ENCODE measurements around the gene HOXC10. TPM values are rescaled to one million over a fixed set of nuclear protein-coding genes. Genes with fewer than 3 reads are reported as not detected.

Gene HOXC10
- total RNA-seq, 1 experiment from 2014 or later: 3.8 TPM

DNA sequence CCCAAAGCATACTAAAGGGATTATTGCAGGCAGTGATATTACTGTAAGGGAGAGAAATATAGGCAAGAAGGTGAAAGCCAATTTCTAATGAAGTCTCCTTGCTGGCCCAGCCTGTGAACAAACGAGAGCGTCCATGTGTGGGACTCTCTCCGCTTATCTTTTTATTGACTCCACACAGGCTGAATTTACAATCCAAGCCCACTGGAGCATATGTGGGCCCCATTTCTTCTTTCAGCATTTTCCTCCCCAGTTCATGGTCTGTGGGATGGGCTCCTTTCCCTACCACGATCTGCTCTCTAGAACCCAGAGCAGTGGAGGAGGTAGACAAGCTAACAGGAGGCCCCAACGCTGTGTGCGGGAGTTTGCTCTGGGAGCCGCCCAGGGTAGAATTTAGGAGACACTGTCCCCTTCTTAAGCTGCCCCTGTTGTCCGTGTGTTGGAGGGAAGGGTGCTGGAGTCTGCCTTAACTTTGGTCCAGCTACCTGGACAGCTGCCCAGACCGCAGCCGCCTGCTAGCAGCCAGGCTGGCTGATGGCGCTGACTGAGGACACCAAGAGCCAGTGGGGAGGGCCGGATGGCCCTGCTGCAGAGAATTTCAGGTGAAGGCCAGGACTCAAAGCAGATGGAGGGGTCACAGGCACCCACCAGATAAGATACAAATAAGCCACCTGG lies 15.2 kb upstream of the HOXC10 start (continued):
- TF ChIP-seq EZH2phosphoT487 (IDR thresholded peaks at IDR 0.05; ENCODE audit: borderline replicate concordance): no peak
- TF ChIP-seq FOSL1 (IDR thresholded peaks at IDR 0.05; ENCODE audit: low read depth): no peak
- TF ChIP-seq SRF (IDR thresholded peaks at IDR 0.05; ENCODE audit: low read depth): no peak
- no peak for TF ChIP-seq RAD21 (IDR thresholded peaks at IDR 0.05; ENCODE audit: low read depth)
- TF ChIP-seq YY1 (IDR thresholded peaks at IDR 0.05; ENCODE audit: extremely low read depth, insufficient replicate concordance, low read depth, low read length): no peak
- no peak for TF ChIP-seq POLR2A (IDR thresholded peaks at IDR 0.05; ENCODE audit: borderline replicate concordance, extremely low read depth, insufficient read depth, insufficient read length)
- TF ChIP-seq CEBPB (IDR thresholded peaks at IDR 0.05; ENCODE audit: low read depth): no peak
- TF ChIP-seq, protein P1, sequence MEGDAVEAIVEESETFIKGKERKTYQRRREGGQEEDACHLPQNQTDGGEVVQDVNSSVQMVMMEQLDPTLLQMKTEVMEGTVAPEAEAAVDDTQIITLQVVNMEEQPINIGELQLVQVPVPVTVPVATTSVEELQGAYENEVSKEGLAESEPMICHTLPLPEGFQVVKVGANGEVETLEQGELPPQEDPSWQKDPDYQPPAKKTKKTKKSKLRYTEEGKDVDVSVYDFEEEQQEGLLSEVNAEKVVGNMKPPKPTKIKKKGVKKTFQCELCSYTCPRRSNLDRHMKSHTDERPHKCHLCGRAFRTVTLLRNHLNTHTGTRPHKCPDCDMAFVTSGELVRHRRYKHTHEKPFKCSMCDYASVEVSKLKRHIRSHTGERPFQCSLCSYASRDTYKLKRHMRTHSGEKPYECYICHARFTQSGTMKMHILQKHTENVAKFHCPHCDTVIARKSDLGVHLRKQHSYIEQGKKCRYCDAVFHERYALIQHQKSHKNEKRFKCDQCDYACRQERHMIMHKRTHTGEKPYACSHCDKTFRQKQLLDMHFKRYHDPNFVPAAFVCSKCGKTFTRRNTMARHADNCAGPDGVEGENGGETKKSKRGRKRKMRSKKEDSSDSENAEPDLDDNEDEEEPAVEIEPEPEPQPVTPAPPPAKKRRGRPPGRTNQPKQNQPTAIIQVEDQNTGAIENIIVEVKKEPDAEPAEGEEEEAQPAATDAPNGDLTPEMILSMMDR (IDR thresholded peaks at IDR 0.05 in 2 of 3, conservative IDR thresholded peaks at IDR 0.05 in 1 of 3; ENCODE audit: borderline replicate concordance in 1 of 3, insufficient read depth in 1 of 3, low read depth in 2 of 3, low read length in 2 of 3): no peak
- no peak for TF ChIP-seq JUND (IDR thresholded peaks at IDR 0.05)
- no peak for TF ChIP-seq SP1 (IDR thresholded peaks at IDR 0.05; ENCODE audit: low read depth)

DNA sequence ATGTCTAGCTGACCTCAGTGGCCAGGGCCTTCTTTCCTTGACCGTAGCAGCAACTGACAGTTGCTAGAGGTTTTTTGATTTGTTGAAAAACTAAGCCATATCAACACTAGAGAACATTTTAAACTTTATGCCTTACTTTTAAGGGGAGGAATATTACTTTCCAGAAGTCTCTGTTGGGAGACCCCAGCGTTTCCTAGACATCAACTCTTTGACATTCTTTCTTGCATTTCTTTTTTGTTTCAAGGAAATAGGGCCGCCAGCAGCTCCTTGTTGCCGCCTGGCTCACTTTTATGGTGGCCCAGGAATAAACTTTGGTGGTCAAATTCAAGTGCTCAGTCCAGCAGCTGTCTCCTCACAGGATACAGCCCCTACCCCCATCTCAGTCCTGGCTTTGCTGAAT lies 14.5 kb upstream of the HOXC10 start:
- Histone ChIP-seq H3K4me2 (ENCODE audit: low read length) (no peak overlapping the region), H3K27me3 (ENCODE audit: insufficient read depth, low read length) (peaks cover 4% of the 10 kb centered on the region; the same call in 1 of the 2 replicates), H3K4me1 (ENCODE audit: control insufficient read depth in 1 of 2, insufficient read depth in 2 of 2, low read length in 2 of 2) (peaks cover 0 to 14% of the 10 kb centered on the region in 2 experiments; a peak in 2 of 4 replicates), H3K36me3 (ENCODE audit: control insufficient read depth in 1 of 2, insufficient read depth in 2 of 2, low read length in 2 of 2) (no peaks in the 10 kb centered on the region), H3K27ac (ENCODE audit: low read depth, low read length) (no peak overlapping the region), H3K79me2 (ENCODE audit: insufficient read depth, low read length) (no peaks in the 10 kb centered on the region), H3K9me3 (ENCODE audit: control insufficient read depth in 1 of 2, insufficient read depth in 1 of 2, low read depth in 1 of 2, low read length in 2 of 2) (no peaks in the 10 kb centered on the region), H2AFZ (ENCODE audit: low read depth, low read length, poor library complexity, severe bottlenecking) (no peak overlapping the region), H3K4me3 (replicated peaks in 1 of 2; ENCODE audit: low read depth in 1 of 2, low read length in 2 of 2) (no peak overlapping the region), H4K20me1 (ENCODE audit: insufficient read depth) (no peaks in the 10 kb centered on the region), H3K9me2 (ENCODE audit: insufficient read depth) (no peaks in the 10 kb centered on the region), H3K9ac (ENCODE audit: low read length) (no peak overlapping the region)
- POLR2A ChIA-PET: no interaction called here
- BruUV-seq (replicated peaks): no TSS peak
- ATAC-seq (no peak), DNase-seq (ENCODE audit: low read depth, low spot score) (no peak)
- CTCF ChIA-PET: no interaction called here
- intact Hi-C loops (cut with micrococcal nuclease): no loop called here
- RAD21 ChIA-PET (ENCODE audit: low non-redundant PET in 1 of 2, low total read pairs in 2 of 2, uncharacterized antibody in 2 of 2, unreplicated experiment in 2 of 2): no interaction called here
- no peak for TF ChIP-seq EGR1 (IDR thresholded peaks at IDR 0.05; ENCODE audit: low read depth)
- TF ChIP-seq, protein P2, sequence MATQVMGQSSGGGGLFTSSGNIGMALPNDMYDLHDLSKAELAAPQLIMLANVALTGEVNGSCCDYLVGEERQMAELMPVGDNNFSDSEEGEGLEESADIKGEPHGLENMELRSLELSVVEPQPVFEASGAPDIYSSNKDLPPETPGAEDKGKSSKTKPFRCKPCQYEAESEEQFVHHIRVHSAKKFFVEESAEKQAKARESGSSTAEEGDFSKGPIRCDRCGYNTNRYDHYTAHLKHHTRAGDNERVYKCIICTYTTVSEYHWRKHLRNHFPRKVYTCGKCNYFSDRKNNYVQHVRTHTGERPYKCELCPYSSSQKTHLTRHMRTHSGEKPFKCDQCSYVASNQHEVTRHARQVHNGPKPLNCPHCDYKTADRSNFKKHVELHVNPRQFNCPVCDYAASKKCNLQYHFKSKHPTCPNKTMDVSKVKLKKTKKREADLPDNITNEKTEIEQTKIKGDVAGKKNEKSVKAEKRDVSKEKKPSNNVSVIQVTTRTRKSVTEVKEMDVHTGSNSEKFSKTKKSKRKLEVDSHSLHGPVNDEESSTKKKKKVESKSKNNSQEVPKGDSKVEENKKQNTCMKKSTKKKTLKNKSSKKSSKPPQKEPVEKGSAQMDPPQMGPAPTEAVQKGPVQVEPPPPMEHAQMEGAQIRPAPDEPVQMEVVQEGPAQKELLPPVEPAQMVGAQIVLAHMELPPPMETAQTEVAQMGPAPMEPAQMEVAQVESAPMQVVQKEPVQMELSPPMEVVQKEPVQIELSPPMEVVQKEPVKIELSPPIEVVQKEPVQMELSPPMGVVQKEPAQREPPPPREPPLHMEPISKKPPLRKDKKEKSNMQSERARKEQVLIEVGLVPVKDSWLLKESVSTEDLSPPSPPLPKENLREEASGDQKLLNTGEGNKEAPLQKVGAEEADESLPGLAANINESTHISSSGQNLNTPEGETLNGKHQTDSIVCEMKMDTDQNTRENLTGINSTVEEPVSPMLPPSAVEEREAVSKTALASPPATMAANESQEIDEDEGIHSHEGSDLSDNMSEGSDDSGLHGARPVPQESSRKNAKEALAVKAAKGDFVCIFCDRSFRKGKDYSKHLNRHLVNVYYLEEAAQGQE (IDR thresholded peaks at IDR 0.05; ENCODE audit: low read depth): no peak
- TF ChIP-seq YY1 (IDR thresholded peaks at IDR 0.05; ENCODE audit: extremely low read depth, insufficient replicate concordance, low read depth, low read length): no peak
- TF ChIP-seq RAD21 (IDR thresholded peaks at IDR 0.05; ENCODE audit: low read depth): no peak
- no peak for TF ChIP-seq ZNF274 (IDR thresholded peaks at IDR 0.05; ENCODE audit: low read depth, low read length)
- no peak for TF ChIP-seq TCF7L2 (IDR thresholded peaks at IDR 0.05; ENCODE audit: borderline replicate concordance, extremely low read depth, insufficient read depth, insufficient read length)
- TF ChIP-seq, protein P3, sequence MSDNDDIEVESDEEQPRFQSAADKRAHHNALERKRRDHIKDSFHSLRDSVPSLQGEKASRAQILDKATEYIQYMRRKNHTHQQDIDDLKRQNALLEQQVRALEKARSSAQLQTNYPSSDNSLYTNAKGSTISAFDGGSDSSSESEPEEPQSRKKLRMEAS (IDR thresholded peaks at IDR 0.05): no peak
- TF ChIP-seq POLR2A (IDR thresholded peaks at IDR 0.05; ENCODE audit: borderline replicate concordance, extremely low read depth, insufficient read depth, insufficient read length): no peak
- no peak for TF ChIP-seq CEBPB (IDR thresholded peaks at IDR 0.05; ENCODE audit: low read depth)
- TF ChIP-seq EZH2phosphoT487 (IDR thresholded peaks at IDR 0.05; ENCODE audit: borderline replicate concordance): no peak
- TF ChIP-seq SP1 (IDR thresholded peaks at IDR 0.05; ENCODE audit: low read depth): no peak
- TF ChIP-seq ELF1 (IDR thresholded peaks at IDR 0.05; ENCODE audit: borderline replicate concordance, low read depth): no peak
- TF ChIP-seq, protein P1 (IDR thresholded peaks at IDR 0.05 in 2 of 3, conservative IDR thresholded peaks at IDR 0.05 in 1 of 3; ENCODE audit: borderline replicate concordance in 1 of 3, insufficient read depth in 1 of 3, low read depth in 2 of 3, low read length in 2 of 3): no peak
